ENCODE measurements around the gene PCDHA1. TPM values are rescaled to one million over a fixed set of nuclear protein-coding genes. Genes with fewer than 3 reads are reported as not detected.

PCDHA1 gene
- total RNA-seq (not detected), polyA plus RNA-seq (not detected)

GRCh38 chr5:140785905-140786686 lies at the start of gene PCDHA1:
TSS of gene PCDHA1 (plus strand) at chr5:140786140.
- POLR2A ChIA-PET (ENCODE audit: partially characterized antibody), result no interaction called here
- DNase-seq, result peak in 1 of 5 donors; percentile 26
- H3K4me3 Mint-ChIP-seq, result peak within 1 kb of the TSS in 1 of 8 donors; percentile 55
- peaks cover 5 to 11% of the 10 kb centered on the region in 2 donors for H3K27me3 Mint-ChIP-seq
- Histone ChIP-seq H3K36me3 (ENCODE audit: insufficient read depth, low read length) (no peaks in the 10 kb centered on the region), H3K27ac (ENCODE audit: low read depth, low read length) (no peak within 1 kb of the TSS), H3K27me3 (ENCODE audit: insufficient read depth, low read length) (no peaks in the 10 kb centered on the region), H3K4me3 (ENCODE audit: low read length in 2 of 2) (no peak within 1 kb of the TSS), H3K4me1 (ENCODE audit: insufficient read depth, low read length) (no peaks in the 10 kb centered on the region), H3K9me3 (ENCODE audit: control insufficient read depth in 1 of 2, low read length in 2 of 2) (peaks cover 0 to 19% of the 10 kb centered on the region in 2 donors)
- H3K36me3 Mint-ChIP-seq, result peaks cover 16 to 24% of the 10 kb centered on the region in 2 donors
- no peaks in the 10 kb centered on the region for H3K4me1 Mint-ChIP-seq
- CTCF ChIA-PET (ENCODE audit: partially characterized antibody), result no interaction called here
- intact Hi-C loops (cut with micrococcal nuclease), result no loop called here
- H3K9me3 Mint-ChIP-seq, result peaks cover 6 to 89% (median 75%) of the 10 kb centered on the region in 8 donors
- H3K27ac Mint-ChIP-seq, result peak within 1 kb of the TSS in 1 of 7 donors; percentile 57

GRCh38 chr5:140737486-140737885 lies 48.5 kb upstream of the PCDHA1 start:
- peaks cover 23 to 35% of the 10 kb centered on the region in 2 donors for H3K27me3 Mint-ChIP-seq
- H3K4me1 Mint-ChIP-seq, result no peaks in the 10 kb centered on the region
- Histone ChIP-seq H3K27ac (ENCODE audit: low read depth, low read length) (no peak overlapping the region), H3K27me3 (ENCODE audit: insufficient read depth, low read length) (no peaks in the 10 kb centered on the region), H3K9me3 (ENCODE audit: control insufficient read depth in 1 of 2, low read length in 2 of 2) (peaks cover 0 to 4% of the 10 kb centered on the region in 2 donors), H3K4me3 (ENCODE audit: low read length in 2 of 2) (no peak overlapping the region), H3K36me3 (ENCODE audit: insufficient read depth, low read length) (no peaks in the 10 kb centered on the region), H3K4me1 (ENCODE audit: insufficient read depth, low read length) (no peaks in the 10 kb centered on the region)
- no peak overlapping the region for H3K4me3 Mint-ChIP-seq
- no peak overlapping the region for H3K27ac Mint-ChIP-seq
- no peak for DNase-seq
- H3K9me3 Mint-ChIP-seq, result peaks cover 0 to 45% (median 25%) of the 10 kb centered on the region in 8 donors
- CTCF ChIA-PET (ENCODE audit: partially characterized antibody), result no interaction called here
- peaks cover 0 to 5% of the 10 kb centered on the region in 2 donors for H3K36me3 Mint-ChIP-seq
- intact Hi-C loops (cut with micrococcal nuclease), result no loop called here
- POLR2A ChIA-PET (ENCODE audit: partially characterized antibody), result no interaction called here

DNA sequence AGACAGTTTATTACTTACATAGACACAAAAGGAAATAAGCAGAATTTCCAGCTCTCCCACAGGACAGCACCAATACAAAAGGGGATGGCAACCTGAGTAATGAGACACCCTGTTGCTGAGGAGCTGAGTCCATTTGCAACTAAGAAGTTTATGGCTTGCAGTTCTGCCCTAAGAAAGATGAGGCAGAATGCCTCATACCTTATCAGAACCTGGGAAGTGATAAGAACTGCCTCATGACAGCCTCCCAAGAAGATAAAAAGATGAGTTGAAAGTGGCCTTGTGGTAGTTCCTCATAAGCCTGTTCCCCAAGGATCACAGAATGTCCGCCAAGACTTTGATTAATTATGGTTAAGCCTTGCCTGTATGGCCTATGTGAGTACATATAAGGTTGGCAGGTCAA lies 44.0 kb upstream of the PCDHA1 start:
- Histone ChIP-seq H3K4me3 (ENCODE audit: low read length in 2 of 2) (no peak overlapping the region), H3K27me3 (ENCODE audit: insufficient read depth, low read length) (no peaks in the 10 kb centered on the region), H3K27ac (ENCODE audit: low read depth, low read length) (no peak overlapping the region), H3K36me3 (ENCODE audit: insufficient read depth, low read length) (no peaks in the 10 kb centered on the region), H3K9me3 (ENCODE audit: control insufficient read depth in 1 of 2, low read length in 2 of 2) (peaks cover 0 to 4% of the 10 kb centered on the region in 2 donors), H3K4me1 (ENCODE audit: insufficient read depth, low read length) (no peaks in the 10 kb centered on the region)
- H3K36me3 Mint-ChIP-seq, result peaks cover 0 to 5% of the 10 kb centered on the region in 2 donors
- no peak overlapping the region for H3K4me3 Mint-ChIP-seq
- intact Hi-C loops (cut with micrococcal nuclease), result no loop called here
- ChIA-PET POLR2A (ENCODE audit: partially characterized antibody) (no interaction called here), CTCF (ENCODE audit: partially characterized antibody) (no interaction called here)
- no peaks in the 10 kb centered on the region for H3K4me1 Mint-ChIP-seq
- H3K27ac Mint-ChIP-seq, result no peak overlapping the region
- H3K9me3 Mint-ChIP-seq, result peaks cover under 1 to 66% (median 36%) of the 10 kb centered on the region in 8 donors
- H3K27me3 Mint-ChIP-seq, result peaks cover 9% of the 10 kb centered on the region in 2 donors
- no peak for DNase-seq

DNA sequence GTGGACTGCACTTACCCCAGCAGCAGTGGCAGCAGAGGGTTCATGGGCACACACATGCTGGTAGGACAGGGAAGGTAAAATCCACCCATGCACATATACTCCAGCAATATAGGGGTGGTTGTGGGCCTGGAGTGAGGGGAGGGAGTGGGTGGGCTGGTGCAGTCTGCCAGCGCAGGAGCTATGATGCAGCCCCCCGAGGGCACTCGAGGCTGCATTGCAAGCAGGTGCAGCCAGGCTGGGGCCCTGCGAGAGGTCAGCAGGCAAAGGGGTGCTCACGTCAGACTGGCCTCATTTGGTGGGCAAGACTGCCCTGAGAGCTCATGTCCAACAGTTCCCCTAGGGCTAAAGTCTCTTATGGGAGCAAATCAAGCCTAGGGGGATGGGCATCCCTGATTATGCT lies 32.4 kb upstream of the PCDHA1 start:
- Mint-ChIP-seq H3K36me3 (peaks cover 8 to 32% of the 10 kb centered on the region in 2 donors), H3K9me3 (peaks cover 19 to 94% (median 84%) of the 10 kb centered on the region in 8 donors), H3K27me3 (peaks cover 2 to 8% of the 10 kb centered on the region in 2 donors), H3K27ac (no peak overlapping the region), H3K4me3 (no peak overlapping the region), H3K4me1 (no peaks in the 10 kb centered on the region)
- Histone ChIP-seq H3K36me3 (ENCODE audit: insufficient read depth, low read length) (no peaks in the 10 kb centered on the region), H3K4me3 (ENCODE audit: low read length in 2 of 2) (no peak overlapping the region), H3K27ac (ENCODE audit: low read depth, low read length) (no peak overlapping the region), H3K27me3 (ENCODE audit: insufficient read depth, low read length) (no peaks in the 10 kb centered on the region), H3K9me3 (ENCODE audit: control insufficient read depth in 1 of 2, low read length in 2 of 2) (peaks cover 0 to 3% of the 10 kb centered on the region in 2 donors), H3K4me1 (ENCODE audit: insufficient read depth, low read length) (no peaks in the 10 kb centered on the region)
- intact Hi-C loops (cut with micrococcal nuclease), result no loop called here
- ChIA-PET CTCF (ENCODE audit: partially characterized antibody) (no interaction called here), POLR2A (ENCODE audit: partially characterized antibody) (no interaction called here)
- no peak for DNase-seq

DNA sequence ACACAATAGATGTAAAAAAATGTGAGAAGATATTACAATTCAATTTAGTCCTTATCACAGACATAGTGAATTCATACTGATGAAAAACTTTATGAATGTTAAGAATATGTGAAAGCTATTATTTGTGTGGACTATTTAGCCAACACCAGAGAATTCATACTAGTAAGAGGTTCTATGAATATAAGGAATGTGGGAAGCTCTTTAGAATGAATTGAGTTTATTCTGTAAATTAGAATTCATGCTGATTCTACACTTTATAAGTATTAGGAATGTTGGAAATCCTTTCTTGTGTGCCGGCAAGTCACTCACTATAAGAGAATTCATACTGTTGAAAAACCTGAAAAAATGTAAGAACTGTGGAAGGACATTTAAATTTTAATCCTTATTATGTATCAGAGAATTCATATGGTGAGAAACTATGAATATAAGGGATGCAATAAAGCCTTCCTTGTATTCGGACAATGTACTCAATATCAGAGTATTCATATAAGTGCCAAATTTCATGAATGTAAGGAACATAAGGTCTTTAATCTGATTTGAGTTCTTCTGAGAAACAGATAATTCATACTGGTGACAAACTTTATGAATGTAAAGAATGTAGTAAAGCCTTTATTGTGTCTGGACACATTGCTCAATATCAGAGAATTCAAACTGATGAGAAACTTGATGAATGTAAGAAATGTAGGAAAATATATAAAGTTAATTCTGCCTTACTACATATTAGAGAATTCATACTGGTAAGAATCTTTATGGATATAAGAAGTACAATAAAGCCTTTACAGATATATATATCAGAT lies 21.6 kb upstream of the PCDHA1 start:
- H3K36me3 ChIP-seq (ENCODE audit: insufficient read depth, low read length), result no peaks in the 10 kb centered on the region
- Mint-ChIP-seq H3K4me1 (no peaks in the 10 kb centered on the region), H3K4me3 (no peak overlapping the region), H3K27ac (no peak overlapping the region), H3K9me3 (peaks cover 0 to 95% (median 80%) of the 10 kb centered on the region in 8 donors), H3K36me3 (peaks cover 17 to 27% of the 10 kb centered on the region in 2 donors), H3K27me3 (peaks cover 0 to 1% of the 10 kb centered on the region in 2 donors)
- no peaks in the 10 kb centered on the region for H3K27me3 ChIP-seq (ENCODE audit: insufficient read depth, low read length)
- peaks cover 0 to 50% of the 10 kb centered on the region in 2 donors for H3K9me3 ChIP-seq (ENCODE audit: control insufficient read depth in 1 of 2, low read length in 2 of 2)
- ChIA-PET POLR2A (ENCODE audit: partially characterized antibody) (no interaction called here), CTCF (ENCODE audit: partially characterized antibody) (no interaction called here)
- no peak overlapping the region for H3K27ac ChIP-seq (ENCODE audit: low read depth, low read length)
- no peak for DNase-seq
- no peak overlapping the region for H3K4me3 ChIP-seq (ENCODE audit: low read length in 2 of 2)
- no peaks in the 10 kb centered on the region for H3K4me1 ChIP-seq (ENCODE audit: insufficient read depth, low read length)
- intact Hi-C loops (cut with micrococcal nuclease), result no loop called here

DNA sequence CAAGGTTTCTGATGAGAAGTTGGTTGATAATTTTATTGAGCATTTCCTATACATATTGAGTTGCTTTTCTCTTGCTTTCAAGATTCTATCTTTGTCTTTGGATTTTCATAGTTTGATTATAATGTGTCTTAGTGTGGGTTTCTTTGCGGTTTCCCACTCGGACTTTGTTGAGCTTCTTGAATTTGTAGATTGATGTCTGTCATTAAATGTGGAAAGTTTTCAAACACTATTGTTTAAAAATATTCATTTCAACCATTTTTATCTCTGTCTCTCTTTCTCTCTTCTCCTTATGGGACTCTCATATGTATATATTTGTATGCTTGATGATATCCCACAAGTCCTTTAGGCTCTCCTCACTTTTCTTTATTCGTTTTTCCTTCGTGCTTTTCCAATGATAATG lies 18.5 kb upstream of the PCDHA1 start:
- ChIA-PET POLR2A (ENCODE audit: partially characterized antibody) (no interaction called here), CTCF (ENCODE audit: partially characterized antibody) (no interaction called here)
- DNase-seq, result no peak
- intact Hi-C loops (cut with micrococcal nuclease), result no loop called here
- H3K27me3 ChIP-seq (ENCODE audit: insufficient read depth, low read length), result no peaks in the 10 kb centered on the region
- Mint-ChIP-seq H3K4me3 (no peak overlapping the region), H3K27ac (no peak overlapping the region), H3K9me3 (peaks cover 0 to 93% (median 79%) of the 10 kb centered on the region in 8 donors), H3K27me3 (peaks cover 0 to 2% of the 10 kb centered on the region in 2 donors), H3K4me1 (no peaks in the 10 kb centered on the region), H3K36me3 (peaks cover 11 to 26% of the 10 kb centered on the region in 2 donors)
- no peaks in the 10 kb centered on the region for H3K4me1 ChIP-seq (ENCODE audit: insufficient read depth, low read length)
- H3K4me3 ChIP-seq (ENCODE audit: low read length in 2 of 2), result no peak overlapping the region
- no peak overlapping the region for H3K27ac ChIP-seq (ENCODE audit: low read depth, low read length)
- no peaks in the 10 kb centered on the region for H3K36me3 ChIP-seq (ENCODE audit: insufficient read depth, low read length)
- peaks cover 0 to 64% of the 10 kb centered on the region in 2 donors for H3K9me3 ChIP-seq (ENCODE audit: control insufficient read depth in 1 of 2, low read length in 2 of 2)

GRCh38 chr5:140780512-140780911 lies 5.4 kb upstream of the PCDHA1 start:
- Histone ChIP-seq H3K27me3 (ENCODE audit: insufficient read depth, low read length) (no peaks in the 10 kb centered on the region), H3K27ac (ENCODE audit: low read depth, low read length) (no peak overlapping the region), H3K4me3 (ENCODE audit: low read length in 2 of 2) (no peak overlapping the region), H3K36me3 (ENCODE audit: insufficient read depth, low read length) (no peaks in the 10 kb centered on the region), H3K9me3 (ENCODE audit: control insufficient read depth in 1 of 2, low read length in 2 of 2) (peaks cover 0 to 19% of the 10 kb centered on the region in 2 donors), H3K4me1 (ENCODE audit: insufficient read depth, low read length) (no peaks in the 10 kb centered on the region)
- Mint-ChIP-seq H3K4me3 (no peak overlapping the region), H3K36me3 (peaks cover 16 to 19% of the 10 kb centered on the region in 2 donors), H3K9me3 (peaks cover 7 to 98% (median 86%) of the 10 kb centered on the region in 8 donors), H3K27ac (no peak overlapping the region), H3K4me1 (no peaks in the 10 kb centered on the region), H3K27me3 (no peaks in the 10 kb centered on the region)
- POLR2A ChIA-PET (ENCODE audit: partially characterized antibody), result no interaction called here
- intact Hi-C loops (cut with micrococcal nuclease), result no loop called here
- DNase-seq, result no peak
- CTCF ChIA-PET (ENCODE audit: partially characterized antibody), result interaction anchor here (1.1 kb wide), 1 partner anchor 62 kb away, joined by 4 read pairs; no protein-coding TSS in a partner anchor

All from CD4-positive, alpha-beta memory T cell (primary cell).